Cerebellar cortex (tissue), 1 donor: ENCODE results near the gene PRR18.

Experiments used
- DNase-seq: peaks from one replicate; pipeline ENCODE4 v3.0.0-alpha.2; 2015; ENCODE audit warnings: low spot score

Gene PRR18

DNA sequence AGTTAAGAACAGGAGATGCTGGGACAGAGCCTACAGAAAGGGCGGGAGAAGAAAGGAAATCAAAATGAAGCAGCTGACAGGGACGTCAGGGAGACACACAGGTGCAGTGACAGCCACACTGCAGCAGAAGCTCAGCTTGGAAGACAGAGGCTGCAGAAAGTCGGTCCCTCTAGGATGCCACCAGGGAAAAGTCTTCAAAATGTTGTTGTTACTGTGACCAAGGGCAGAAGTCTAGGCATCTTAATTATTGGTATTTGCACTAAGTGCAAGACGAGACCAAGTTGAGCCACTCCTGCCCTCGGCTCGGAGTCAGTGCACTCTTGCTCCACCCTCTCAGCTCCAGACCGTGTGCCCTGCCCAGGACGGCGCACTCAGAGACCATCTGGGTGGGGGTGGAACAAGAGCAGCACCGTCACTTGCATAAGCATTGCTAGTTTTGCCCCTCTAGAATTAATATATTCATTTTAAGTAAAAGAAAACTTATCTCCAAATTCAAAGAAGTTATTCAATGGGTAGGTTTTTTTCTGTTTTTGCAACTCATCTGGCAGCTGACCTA, 2.6 kb downstream of the PRR18 start:
- DNase-seq = no peak

DNA sequence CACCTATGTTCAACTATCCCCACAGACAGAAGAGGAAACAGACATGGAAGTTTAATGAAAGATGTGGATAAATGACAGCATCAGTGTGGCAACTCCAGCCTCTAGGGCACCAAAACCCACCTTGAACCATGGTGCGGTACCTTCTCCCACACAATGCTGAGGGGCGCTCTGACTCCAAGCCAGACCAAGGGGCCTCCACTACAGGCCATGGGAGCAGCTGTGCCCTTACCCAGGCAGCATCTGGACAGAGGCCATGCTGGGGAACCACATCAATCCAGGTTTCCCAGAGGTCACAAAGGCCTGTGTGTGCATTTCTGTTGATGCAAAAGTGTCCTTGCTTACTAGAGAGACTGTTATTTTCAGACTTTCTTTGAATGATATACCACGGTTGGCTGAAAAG, 4.1 kb downstream of the PRR18 start:
- no peak for DNase-seq

DNA sequence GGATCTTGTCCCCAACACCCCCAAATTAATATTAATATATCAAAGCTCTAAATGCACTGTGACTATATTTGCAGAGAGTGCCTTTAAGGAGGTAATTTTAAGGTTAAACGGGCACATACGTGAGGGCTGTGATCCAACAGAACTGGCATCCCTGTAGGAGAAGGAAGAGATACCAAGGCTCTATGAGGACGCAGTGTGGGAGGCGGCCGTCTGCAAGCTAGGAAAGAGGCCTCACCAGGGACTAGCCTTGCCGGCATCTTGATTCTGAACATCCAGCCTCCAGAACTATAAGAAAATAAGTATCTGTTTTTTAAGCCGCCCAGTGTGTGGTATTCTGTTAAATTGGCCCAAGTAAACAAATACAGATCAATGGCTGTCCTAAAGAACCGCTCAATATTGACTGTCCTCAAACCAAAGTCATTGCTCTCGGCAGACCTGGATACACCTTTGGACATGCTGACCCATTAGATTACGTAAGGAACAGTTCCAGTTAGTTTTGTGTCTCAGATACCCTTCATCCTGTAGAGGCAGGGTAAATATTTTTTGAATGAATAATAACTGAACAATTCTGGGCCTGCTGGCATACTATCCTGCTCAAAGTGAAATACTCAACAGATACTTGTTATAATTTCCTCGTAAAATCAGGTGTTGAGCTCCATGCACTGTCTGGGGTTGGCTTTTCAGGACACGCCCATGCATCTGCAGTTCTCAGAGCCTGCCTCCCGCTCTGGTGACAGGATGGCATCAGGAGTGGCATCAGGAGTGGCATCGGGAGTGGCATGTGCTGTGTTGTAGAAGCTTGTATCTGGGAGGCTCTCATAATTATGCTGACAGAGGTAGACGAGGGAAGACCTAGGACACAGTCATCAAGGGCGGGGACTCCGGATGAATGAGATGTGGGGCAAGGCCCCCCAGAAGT, 6.3 kb downstream of the PRR18 start:
- no peak for DNase-seq

DNA sequence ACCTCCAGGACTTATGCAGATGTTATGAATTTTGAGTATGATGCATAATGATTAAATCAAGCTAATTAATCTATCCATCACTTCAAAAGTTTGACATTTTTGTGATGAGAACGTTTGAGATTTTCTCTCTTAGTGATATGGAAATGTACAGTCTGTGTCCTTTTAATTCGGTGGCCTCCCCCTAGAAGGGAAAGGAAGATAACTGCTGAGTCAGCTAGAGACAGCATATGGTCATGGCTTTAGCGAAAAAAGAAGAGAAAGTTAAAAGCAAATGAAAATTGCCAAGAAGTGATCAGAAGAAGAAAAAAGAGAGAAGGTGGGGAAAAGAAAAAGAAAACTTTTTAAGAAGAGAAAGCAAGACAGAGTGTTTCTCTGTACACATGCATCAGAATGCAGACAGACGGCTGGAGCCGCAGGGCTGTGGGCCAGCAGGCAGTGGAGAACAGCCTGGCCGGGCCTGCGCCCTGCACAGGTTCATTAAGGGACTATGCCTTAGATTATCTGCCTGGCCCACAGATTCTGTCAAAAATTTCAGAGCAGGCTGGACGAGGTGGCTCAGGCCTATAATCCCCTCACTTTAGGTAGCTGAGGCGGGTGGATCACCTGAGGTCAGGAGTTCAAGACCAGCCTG, 7.7 kb downstream of the PRR18 start:
- no peak for DNase-seq

DNA sequence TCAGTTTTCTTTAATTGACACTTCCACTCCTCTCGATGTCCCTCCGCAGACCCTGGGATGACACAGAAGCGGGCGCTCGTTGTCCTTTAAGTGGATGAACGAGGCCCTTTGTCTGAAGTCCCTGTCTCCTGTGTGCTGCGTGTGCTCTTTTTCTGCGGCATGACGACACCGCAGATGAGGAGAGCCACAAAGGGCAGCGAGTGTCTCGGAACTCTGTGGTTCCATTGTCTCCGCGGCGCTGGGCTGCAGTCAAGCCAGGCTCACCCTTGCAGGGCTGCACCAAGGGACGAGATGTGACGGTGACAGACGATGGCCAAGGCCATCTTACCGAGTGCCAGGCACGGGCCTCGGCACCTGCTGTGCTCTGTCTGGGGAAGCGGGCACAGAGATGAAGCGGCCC, 10.6 kb downstream of the PRR18 start:
- no peak for DNase-seq

DNA sequence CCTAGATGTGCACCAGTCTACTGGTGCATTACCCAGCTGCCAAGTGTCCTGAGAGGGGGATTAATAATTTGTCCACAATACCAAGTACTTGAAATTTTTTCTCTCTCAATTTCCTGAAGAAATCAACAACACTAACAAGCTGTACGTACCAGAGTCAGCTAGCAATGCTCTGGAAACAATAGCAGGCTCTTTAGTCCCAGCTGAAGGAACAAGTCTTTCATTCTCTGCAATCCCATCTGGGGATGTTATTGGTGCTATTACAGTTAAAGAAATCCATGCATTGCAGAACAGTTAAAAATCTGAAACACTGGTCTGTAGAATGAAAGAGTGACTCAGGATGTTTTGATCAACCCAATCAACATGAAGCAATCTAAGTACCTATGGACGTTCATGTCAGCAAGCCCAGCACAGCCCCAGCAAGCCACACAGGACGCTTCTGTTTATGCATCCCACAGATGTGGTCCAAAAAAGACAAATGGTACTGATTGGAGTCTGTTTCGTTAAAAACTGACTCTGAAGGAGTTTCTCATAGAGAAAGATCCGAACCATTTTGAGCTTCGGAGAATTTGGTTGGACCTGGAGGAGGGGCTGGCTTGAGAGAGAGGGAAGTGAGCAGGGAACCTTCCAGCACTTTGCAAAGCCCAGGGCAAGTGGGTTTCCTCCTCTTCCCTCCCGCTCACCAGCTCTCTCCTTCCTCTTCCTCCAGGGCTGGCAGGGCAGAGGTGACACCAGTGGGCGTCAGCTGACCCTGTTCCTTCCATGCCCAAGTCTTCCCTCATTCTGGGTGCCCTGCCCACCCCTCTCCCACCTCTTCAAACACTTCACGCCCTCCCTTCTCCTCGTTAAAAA, 11.9 kb downstream of the PRR18 start:
- no peak for DNase-seq

DNA sequence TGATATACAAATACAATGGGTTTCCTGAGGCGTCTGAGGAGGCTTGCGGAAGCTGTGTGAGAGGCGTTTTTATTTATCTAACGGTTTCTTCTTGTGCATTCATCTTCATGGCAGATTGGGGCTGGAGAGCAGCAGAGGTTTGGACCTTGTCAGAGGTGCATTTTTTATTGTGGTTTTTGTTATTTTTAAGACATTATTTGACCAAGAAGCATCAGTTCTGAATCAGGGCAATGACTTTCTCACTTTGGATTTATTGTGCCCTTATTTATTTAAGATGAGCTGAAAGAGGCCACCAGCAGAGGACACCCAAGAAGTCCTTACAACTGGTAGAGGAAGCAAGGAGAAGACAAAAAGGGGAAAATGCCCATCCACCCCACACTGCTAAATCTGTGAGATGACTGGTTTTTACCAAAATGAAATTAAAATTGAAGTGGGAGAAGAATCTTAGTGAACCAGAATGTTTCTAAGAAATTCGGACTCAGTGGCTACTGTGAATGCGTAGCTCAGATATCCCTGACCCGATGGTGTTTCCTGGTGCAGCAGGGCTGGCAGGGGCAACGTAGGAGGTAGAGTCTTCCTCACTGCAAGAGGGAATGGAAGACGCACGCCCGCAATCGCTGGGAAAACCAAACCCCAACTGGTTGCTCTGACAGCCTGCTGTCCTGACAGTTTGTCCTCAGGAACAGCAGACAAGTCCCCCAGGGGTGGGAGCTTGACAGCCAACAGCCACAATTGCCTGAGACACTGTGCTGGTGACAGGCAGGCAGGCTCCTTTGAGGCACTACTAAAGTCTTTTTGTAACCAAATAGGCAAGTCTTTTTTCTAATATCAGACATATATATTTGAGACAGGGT, 14.2 kb downstream of the PRR18 start:
- no peak for DNase-seq

DNA sequence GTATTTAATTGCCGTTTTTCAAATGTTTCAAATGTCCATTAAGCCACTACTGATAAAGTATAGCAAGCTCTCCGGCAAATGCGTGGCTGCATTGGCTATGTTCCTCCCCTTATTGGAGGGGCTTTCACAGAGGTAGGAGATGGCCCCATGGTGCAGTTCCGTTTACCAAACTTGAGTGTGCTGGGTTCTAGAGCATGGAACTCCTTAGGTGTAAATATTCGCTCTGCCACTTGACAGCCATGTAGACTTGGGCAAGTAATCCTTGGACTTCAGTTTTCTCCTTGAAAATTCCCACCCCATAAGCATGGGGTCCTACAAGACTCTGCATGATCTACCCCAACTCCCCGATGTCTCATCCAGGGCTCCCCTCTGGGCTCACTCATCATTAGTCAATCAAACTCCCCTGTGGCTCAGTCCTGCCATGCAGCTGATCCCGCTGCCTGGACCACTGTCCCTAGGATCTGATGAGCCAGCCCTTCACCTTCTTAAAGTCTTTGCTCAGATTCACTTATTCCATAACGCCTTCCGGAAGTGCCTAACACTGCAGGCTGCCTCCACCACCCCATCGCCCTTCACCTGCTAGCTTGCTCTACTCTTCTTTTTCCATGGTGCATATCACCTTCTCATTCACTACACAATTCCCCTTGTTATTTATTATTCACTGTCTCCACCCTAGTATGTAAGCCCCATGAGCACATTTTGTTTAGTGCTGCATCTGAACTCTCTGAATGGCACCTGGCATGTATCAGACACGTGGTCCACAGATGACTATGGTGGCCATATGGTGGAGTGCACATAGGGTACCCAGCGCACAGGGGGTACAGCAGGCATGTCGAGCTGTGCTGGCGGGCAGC, 18.8 kb downstream of the PRR18 start:
- DNase-seq = no peak

DNA sequence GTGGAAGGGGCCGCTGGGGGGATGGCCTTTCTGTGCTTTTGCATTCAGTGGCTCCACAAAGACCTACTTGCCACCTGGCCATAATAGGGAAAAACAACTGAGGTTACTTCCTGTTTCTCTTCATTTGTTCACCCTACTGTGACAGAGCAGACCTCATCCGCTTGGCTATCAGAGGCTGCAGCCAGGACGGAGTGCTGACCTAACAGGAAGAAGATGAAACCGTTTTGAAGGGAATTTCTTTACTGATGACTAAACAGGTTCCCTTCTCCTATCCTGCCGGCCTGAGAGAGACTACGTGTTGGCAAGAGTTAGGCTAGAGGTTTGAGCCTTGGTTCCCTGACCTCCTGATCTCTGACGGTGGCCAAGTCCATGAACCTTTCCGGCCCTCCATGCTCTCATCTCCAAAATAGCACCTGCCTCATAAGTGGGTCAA, 21.3 kb downstream of the PRR18 start:
- no peak for DNase-seq

DNA sequence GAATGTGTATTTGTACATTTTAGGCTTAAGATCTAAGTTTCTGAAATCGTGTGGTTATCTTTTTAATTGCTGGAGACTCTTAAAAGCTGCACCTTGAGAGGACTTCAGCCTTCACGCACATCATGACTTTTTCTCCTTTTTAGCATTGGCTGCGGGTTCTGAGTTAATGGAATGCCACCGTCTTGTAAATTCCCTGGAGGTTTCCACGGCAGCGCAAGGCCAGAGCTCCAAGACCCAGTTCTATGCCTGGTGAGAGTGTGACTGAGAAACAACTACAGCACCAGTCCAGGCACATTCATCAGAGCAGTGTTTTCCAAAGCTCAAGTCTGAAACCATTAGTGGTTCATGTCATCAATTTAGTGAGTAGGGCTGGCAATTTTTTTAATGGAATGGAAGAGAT, 23.0 kb downstream of the PRR18 start:
- no peak for DNase-seq

DNA sequence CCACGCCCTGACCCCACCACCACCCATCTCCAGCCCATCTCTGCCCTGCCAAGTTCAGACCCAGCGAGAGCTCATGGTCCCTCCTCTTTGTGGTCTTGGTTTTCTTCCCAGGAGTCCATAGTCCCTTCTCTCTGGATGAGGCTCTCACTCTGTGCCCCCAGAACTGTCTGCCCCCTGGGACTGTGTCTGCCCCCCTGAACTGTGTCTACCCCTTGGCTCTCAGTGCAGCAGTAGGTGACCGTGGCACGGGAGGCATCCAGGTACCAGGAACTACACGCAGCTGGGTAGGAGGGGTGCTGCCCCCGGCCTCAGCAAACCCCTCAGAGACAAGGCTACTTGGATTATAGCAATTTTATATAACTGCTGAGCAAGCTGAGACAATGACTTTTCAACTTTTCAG, 23.6 kb downstream of the PRR18 start:
- no peak for DNase-seq

DNA sequence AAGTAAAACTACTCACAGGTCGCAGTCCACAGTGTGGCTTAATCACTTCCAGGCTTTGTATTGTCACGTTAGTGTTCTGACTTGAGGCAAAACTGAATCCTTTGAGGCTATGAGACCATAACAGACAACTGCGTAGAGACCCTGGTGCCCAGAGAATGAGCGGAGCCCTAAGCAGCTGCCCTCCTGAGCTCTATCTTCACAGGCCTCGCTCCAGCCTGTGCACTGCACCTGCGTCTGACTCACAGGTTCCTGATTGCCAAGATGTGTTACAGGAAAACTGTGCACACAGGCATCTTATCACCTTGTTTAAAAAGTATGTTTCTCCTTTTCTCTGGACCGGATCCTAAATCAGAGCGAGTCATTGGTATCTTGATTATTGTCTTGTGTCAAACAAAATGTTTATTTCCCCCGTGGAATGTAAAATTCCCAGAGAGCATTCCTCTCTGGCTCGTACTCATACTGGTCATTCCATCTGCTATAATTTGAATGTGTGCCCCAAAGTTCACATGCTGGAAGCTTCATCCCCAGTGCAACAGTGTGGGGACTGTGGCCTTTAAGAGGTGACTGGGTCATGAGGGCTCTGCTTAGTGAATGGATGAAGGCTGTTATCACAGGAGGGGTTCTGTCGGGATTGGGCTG, 25.7 kb downstream of the PRR18 start:
- no peak for DNase-seq

DNA sequence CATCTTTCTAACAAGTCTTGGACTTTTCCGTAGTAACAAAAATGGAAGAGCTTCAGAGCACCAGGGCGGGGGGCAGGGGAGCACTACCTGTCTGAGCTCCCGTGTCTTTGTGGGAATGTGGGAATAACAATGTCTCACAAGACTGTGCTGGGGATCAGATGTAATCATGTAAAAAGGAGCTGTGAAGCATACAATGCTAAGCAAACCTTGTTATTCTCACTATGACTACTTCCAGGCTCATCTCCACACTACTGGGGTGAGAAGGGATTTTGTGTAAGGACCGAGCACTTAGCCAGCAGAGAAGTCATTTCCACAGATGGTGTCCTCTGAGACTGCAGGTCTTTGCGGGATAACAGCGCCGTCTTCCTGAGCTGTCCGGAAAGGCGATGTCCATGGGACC, 27.1 kb downstream of the PRR18 start:
- no peak for DNase-seq

DNA sequence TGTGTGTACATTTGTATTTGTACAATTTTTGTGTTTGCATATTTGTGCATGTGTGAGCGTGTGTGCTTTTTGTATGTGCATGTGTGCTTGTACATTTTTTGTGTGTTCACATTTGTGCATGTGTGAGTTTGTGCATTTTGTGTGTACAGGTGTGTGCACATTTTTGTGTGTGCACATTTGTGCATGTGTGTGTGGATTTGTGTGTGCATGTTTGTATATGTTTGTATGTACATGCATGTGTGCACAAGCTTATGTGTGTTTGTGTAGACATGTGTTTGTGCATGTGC, 28.9 kb downstream of the PRR18 start:
- DNase-seq = no peak

DNA sequence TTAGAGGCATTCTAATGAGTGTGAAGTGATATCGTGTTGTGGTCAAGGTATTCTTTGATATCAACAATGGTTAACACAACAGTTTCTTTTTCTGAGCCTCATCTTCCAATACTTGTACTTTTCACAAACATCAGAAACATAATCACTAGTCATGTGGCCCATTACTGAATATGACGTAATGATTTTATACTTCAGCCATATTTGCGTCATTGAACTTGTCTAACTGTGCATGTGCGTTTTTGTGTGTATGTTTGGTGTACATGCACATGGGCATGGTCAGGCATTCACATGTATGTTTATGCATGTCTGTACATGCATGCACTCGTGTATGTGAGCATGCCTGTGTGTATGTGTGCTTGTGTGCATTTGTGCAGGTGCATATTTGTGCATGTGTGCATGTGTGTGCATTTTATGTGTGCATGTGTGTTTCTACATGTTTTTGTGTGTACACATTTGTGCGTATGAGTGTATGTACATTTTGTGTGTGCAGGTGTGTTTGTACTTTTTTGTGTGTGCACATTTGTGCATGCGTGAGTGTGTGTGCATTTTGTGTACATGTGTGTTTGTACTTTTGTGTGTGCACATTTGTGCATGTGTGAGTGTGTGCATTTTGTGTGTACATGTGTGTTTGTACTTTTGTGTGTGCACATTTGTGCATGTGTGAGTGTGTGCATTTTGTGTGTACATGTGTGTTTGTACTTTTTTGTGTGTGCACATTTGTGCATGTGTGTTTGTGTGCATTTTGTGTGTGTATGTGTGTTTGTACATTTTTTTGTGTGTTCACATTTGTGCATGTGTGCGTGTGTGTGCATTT, 29.4 kb downstream of the PRR18 start:
- no peak for DNase-seq

DNA sequence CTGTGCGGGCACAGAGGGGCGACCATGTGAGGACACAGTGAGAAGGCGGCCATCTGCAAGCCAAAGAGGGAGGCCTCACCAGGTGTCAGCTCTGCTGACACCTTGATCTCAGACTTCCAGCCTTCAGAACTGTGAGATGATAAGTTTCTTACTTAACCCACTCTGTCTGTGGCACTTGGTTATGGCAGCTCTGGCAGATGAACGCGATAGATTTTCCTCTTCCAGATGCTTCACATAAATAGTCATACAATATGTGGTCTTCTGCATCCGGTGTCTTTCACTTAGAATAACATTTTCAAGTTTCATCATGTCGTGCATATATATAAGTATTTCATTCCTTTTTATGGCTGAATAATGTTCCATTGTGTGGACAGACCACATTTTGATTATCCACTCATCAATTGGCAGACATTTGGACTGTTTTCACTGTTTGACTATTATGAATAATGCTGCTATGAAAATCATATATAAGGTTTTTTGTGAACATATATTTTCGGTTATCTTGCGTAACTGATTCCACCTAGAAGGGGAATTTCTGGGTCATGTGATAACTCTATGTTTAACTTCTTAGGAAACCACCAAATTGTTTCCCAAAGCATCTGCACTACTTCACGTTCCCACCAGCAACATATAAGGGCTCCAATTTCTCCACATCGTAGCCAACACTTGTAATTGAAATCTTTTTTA, 30.2 kb downstream of the PRR18 start:
- no peak for DNase-seq

DNA sequence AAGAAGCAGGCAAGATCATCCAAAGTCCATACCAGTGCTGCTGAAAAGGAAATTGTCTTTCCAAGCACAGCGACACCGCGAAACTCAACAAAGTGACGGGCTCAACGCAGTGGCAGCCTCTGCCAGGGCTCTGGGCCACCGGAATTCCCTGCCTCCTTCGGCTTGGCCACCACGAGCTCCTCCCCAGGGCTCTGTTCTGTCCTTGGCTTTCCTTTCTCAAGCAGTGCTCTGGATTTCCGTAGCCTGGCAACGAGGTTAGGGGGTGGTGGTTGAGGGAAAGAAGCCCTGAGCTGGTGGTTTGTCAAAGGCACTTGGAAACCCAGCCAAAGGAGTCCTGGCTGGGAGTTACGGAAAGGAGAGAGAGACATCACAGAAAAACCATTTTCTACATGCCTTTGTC, 31.2 kb downstream of the PRR18 start:
- peak; percentile 57 for DNase-seq

DNA sequence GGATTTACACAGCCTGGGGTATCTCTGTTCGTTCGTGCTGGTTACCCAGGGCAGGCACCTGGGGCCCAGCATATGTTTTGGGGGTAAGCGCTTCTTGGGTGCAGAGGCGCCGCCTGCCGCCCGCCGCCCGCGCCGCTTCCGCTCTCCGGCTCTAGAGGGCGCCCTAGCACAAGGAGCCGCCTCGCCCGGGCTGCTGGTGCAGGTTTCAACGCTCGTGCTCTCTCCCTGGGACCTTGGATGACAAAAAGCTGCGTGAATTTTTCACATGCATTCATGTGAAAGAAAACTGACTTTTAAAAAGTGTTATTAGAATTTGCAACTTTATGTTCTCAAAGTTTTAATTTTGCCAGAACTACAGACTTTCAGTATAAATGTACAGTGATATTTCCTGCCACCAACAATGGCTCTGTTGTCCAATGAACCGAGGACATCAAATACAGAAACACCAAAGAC, 32.5 kb downstream of the PRR18 start:
- DNase-seq = peak; percentile 40
